Limb (tissue), 2 donors: ENCODE results near the gene IL9R.
"Not testable (repeated sequence)": the region's sequence is repeated elsewhere in the genome, so short reads cannot be mapped to it uniquely, and the experiment has no call there.

ENCODE experiments used
- DNase-seq, 2 donors: peaks; one replicate each; pipeline ENCODE4 v3.0.0-alpha.2; 2016; ENCODE audit errors: extremely low spot score in 2 of 2

IL9R gene

GRCh38 chrX:156029707-156030442, 32.4 kb downstream of the IL9R start:
- DNase-seq, result peak in 1 of 2 donors; percentile 38

GRCh38 chrX:156030474-156030873, 33.0 kb downstream of the IL9R start:
- DNase-seq, result not testable (repeated sequence)
